Gastrocnemius medialis (tissue), 4 donors: ENCODE data around the gene SEC61A1.

Source experiments
- POLR2A ChIP-seq, 2 donors: fragments of 450-650 bp; IDR thresholded peaks; one replicate each; pipeline ENCODE4 v1.6.1; 2017; ENCODE audit warnings: antibody characterized with exemption in 2 of 2, mild to moderate bottlenecking in 2 of 2, moderate library complexity in 2 of 2
- TF ChIP-seq, protein P1 (sequence below), 5 experiments: fragments of 450-650 bp in 3 of 5; fragments of 200-600 bp in 2 of 5; sonication (generic) in 2 of 5; IDR thresholded peaks in 4 of 5; conservative IDR thresholded peaks in 1 of 5; 1 replicate in 4 of 5; 2 replicates in 1 of 5; pipeline ENCODE4 v1.5.1; 2016 to 2019; ENCODE audit warnings: antibody characterized with exemption in 5 of 5, mild to moderate bottlenecking in 3 of 5, moderate library complexity in 3 of 5

DNA sequence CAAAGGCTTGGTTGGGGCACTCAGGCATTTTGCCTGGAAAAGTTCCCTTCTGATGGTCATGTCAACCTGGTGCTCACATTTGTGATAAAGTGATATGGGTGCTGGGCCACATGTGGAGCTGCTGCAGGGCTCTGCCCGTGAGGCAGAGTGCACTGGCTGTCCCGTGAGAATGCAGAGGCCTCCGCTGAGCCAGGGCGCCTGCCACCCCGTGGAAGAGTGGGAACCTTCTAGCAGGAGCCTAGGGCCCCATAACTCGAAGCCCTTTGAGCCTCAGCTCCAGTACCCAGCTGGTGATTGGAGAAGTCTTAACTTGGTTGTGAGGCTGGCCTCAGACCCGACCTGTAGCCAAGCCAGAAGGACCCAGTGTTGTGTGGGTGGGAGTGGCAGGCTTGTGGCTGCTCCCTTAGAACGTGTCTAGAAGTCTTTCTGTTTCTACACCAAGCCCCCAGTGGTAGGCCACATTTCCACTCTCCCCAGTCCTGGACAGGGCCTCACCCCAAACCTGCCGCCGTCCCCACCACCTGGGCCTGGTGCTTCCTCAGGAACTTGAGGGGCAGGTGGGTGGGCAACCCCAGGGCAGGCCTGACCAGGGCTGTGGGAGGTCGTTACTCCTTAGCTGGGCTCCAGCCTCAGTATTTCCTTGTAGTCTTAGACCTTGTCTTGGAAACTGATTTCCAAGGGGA, 19.7 kb downstream of the SEC61A1 start:
- TF ChIP-seq, protein P1, sequence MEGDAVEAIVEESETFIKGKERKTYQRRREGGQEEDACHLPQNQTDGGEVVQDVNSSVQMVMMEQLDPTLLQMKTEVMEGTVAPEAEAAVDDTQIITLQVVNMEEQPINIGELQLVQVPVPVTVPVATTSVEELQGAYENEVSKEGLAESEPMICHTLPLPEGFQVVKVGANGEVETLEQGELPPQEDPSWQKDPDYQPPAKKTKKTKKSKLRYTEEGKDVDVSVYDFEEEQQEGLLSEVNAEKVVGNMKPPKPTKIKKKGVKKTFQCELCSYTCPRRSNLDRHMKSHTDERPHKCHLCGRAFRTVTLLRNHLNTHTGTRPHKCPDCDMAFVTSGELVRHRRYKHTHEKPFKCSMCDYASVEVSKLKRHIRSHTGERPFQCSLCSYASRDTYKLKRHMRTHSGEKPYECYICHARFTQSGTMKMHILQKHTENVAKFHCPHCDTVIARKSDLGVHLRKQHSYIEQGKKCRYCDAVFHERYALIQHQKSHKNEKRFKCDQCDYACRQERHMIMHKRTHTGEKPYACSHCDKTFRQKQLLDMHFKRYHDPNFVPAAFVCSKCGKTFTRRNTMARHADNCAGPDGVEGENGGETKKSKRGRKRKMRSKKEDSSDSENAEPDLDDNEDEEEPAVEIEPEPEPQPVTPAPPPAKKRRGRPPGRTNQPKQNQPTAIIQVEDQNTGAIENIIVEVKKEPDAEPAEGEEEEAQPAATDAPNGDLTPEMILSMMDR (IDR thresholded peaks at IDR 0.05 in 4 of 5, conservative IDR thresholded peaks at IDR 0.05 in 1 of 5) = no peak
- no peak for TF ChIP-seq POLR2A (IDR thresholded peaks at IDR 0.05)
